K562 (cell line): Measurements from ENCODE around the gene PDGFC. TPM values are rescaled to one million over a fixed set of nuclear protein-coding genes. Genes with fewer than 3 reads are reported as not detected.

Source experiments
- ATAC-seq: fragments of 200-7000 bp; cut with Tn5 transposase; 3 replicates; pipeline ENCODE4 v1.9.1; 2020; ENCODE audit warnings: moderate library complexity
- BruUV-seq: library from RNA; stranded (reverse); fragments of 400-500 nt; replicated peaks from 2 replicates; lab custom pipeline; 2021; lab: Mats Ljungman, UMichigan
- CTCF ChIA-PET: fragments of 300-600 bp; formaldehyde crosslinking; extraction: SDS; loops from one replicate; lab custom pipeline; 2021; ENCODE audit warnings: low intra/inter-chr PET ratio; lab: Yijun Ruan, JAX
- POLR2A ChIA-PET: fragments of 300-600, 350-650 bp; sonication (Branson Sonifier 250); formaldehyde crosslinking; extraction: SDS; loops from one replicate; lab custom pipeline; 2021; ENCODE audit warnings: antibody characterized with exemption, inconsistent platforms; lab: Yijun Ruan, JAX
- DNase-seq, 4 experiments: peaks; one replicate each; pipeline versions ENCODE4 v3.0.0 to v3.0.0-alpha.2; 2011 to 2018; ENCODE audit warnings: low spot score in 3 of 4, mixed read lengths in 3 of 4; ENCODE audit errors: extremely low read depth in 1 of 4
- FAIRE-seq: peaks from 2 replicates; lab custom pipeline; 2011; peaks lifted over from hg19 to GRCh38; lab: Jason Lieb, UNC
- H2AFZ ChIP-seq: 2 replicates; pipeline ENCODE4 v1.6.0; 2011; ENCODE audit warnings: low read depth, low read length, control low read depth, inconsistent platforms
- H3K27ac ChIP-seq: fragments of 200-600 bp; 3 replicates; pipeline ENCODE4 v1.8.0; 2011; ENCODE audit warnings: low read depth, mild to moderate bottlenecking, control low read depth, inconsistent platforms, low read length, moderate library complexity, mixed read lengths; ENCODE audit errors: extremely low read depth
- H3K27me3 ChIP-seq, 2 experiments: fragments of 300-600 bp in 1 of 2; 2 replicates in 1 of 2; 3 replicates in 1 of 2; pipeline versions ENCODE4 v1.6.0 to v1.8.0; 2011; ENCODE audit warnings: inconsistent platforms in 2 of 2, low read length in 2 of 2, mild to moderate bottlenecking in 1 of 2, mixed read lengths in 1 of 2, moderate library complexity in 1 of 2; ENCODE audit not compliant: control insufficient read depth in 2 of 2, insufficient read depth in 2 of 2
- H3K36me3 ChIP-seq: fragments of 300-600 bp; 3 replicates; pipeline ENCODE4 v1.8.0; 2011; ENCODE audit warnings: mild to moderate bottlenecking, low read length, inconsistent platforms; ENCODE audit not compliant: control insufficient read depth, insufficient read depth
- H3K4me1 ChIP-seq, 2 experiments: fragments of 200-600 bp in 1 of 2; replicated peaks in 1 of 2; 2 replicates in 1 of 2; 3 replicates in 1 of 2; pipeline versions ENCODE4 v1.5.1 to v1.8.0; 2011; ENCODE audit warnings: inconsistent platforms in 2 of 2, low read length in 2 of 2, mild to moderate bottlenecking in 1 of 2, mixed read lengths in 1 of 2, moderate library complexity in 1 of 2; ENCODE audit not compliant: control insufficient read depth in 2 of 2, insufficient read depth in 2 of 2
- H3K4me2 ChIP-seq: 2 replicates; pipeline ENCODE4 v1.6.1; 2011; ENCODE audit warnings: low read length, control low read depth, inconsistent platforms, mixed read lengths; ENCODE audit not compliant: insufficient read depth
- H3K4me3 ChIP-seq: fragments of 200-600 bp; sonication (generic), shearing (Covaris generic); 2 replicates; pipeline ENCODE4 v1.5.1; 2016; ENCODE audit warnings: control low read depth, inconsistent platforms
- H3K79me2 ChIP-seq: fragments of 200-600 bp; 3 replicates; pipeline ENCODE4 v1.8.0; 2011; ENCODE audit warnings: low read length, inconsistent platforms; ENCODE audit not compliant: control insufficient read depth, insufficient read depth
- H3K9ac ChIP-seq, 2 experiments: 2 replicates each; pipeline versions ENCODE4 v1.6.0 to v1.6.1; 2011; ENCODE audit warnings: low read depth in 2 of 2, low read length in 2 of 2, control low read depth in 1 of 2, inconsistent platforms in 1 of 2, mild to moderate bottlenecking in 1 of 2, mixed read lengths in 1 of 2; ENCODE audit not compliant: insufficient read depth in 1 of 2
- H3K9me1 ChIP-seq: one replicate; pipeline ENCODE4 v1.6.0; 2011; ENCODE audit warnings: inconsistent platforms, mild to moderate bottlenecking, low read length, moderate library complexity; ENCODE audit not compliant: control insufficient read depth, insufficient read depth
- H3K9me3 ChIP-seq: replicated peaks from 2 replicates; pipeline ENCODE4 v1.5.1; 2011; ENCODE audit warnings: low read depth, low read length, inconsistent platforms; ENCODE audit not compliant: control insufficient read depth, insufficient read depth
- H4K20me1 ChIP-seq: replicated peaks from 2 replicates; pipeline ENCODE4 v1.6.1; 2011; ENCODE audit warnings: low read length, inconsistent platforms, mixed read lengths; ENCODE audit not compliant: control insufficient read depth, insufficient read depth
- BRD4 ChIP-seq: fragments of 200-600 bp; sonication (generic); IDR thresholded peaks from 2 replicates; pipeline ENCODE4 v1.6.1; 2017; ENCODE audit warnings: inconsistent platforms
- MECOM ChIP-seq: fragments of 250-450 bp; sonication (Bioruptor Pico); IDR thresholded peaks from 2 replicates; pipeline ENCODE4 v1.8.0; 2022; ENCODE audit warnings: inconsistent platforms
- ZNF79 ChIP-seq: fragments of 250-450 bp; sonication (Bioruptor Pico); IDR thresholded peaks from 2 replicates; pipeline ENCODE4 v1.4.0; 2020; ENCODE audit warnings: low read depth, mild to moderate bottlenecking, moderate library complexity
- WGBS: fragments of 100-300 bp; shearing (Covaris generic); methylation state at CpG from one replicate; pipeline ENCODE4 v1.1.6; 2016; ENCODE audit warnings: low coverage, mixed read lengths; ENCODE audit not compliant: insufficient coverage; ENCODE audit errors: missing lambda C conversion rate; 5-methylcytosine and 5-hydroxymethylcytosine counted together
- in situ Hi-C: fragments of 300-500 bp; cut with MboI; formaldehyde crosslinking; loops from 4 replicates; pipeline ENCODE4 v1.15.0; 2018; ENCODE audit warnings: inconsistent platforms, mixed read lengths
- intact Hi-C: fragments of 100-400 bp; cut with micrococcal nuclease; formaldehyde crosslinking; loops from 2 replicates; pipeline ENCODE4 v1.14.2; 2022
- polyA plus RNA-seq, 8 experiments: library from polyadenylated mRNA; depleted of rRNA in 4 of 8; stranded (reverse) in 5 of 8; unstranded in 3 of 8; fragments of >200 nt; fragmentation: Nextera tagmentation in 2 of 8; fragmentation: Illumina TruSeq in 1 of 8; extraction: Ambion mirVana in 2 of 8; extraction: Trizol in 1 of 8; gene quantifications; 2 replicates each; pipeline versions ENCODE4 v1.2.1 to v1.2.3, GENCODE V29; 2011 to 2014; ENCODE audit warnings: inconsistent platforms in 1 of 8, missing spikeins in 1 of 8
- total RNA-seq, 7 experiments: library from RNA; depleted of rRNA in 6 of 7; stranded (reverse); fragments of >200 nt in 6 of 7; fragmentation: Illumina TruSeq in 2 of 7; extraction: Trizol in 2 of 7; gene quantifications; 2 replicates each; pipeline versions ENCODE4 v1.2.1 to v1.2.3, GENCODE V29; 2011 to 2021; ENCODE audit warnings: low replicate concordance in 1 of 7
- TF ChIP-seq, protein P1 (sequence below): sonication (generic); formaldehyde crosslinking; IDR thresholded peaks from 2 replicates; pipeline ENCODE4 v1.4.0; 2020; ENCODE audit warnings: mild to moderate bottlenecking, missing genetic modification reagents
- TF ChIP-seq, protein P2 (sequence below): sonication (generic); formaldehyde crosslinking; IDR thresholded peaks from 2 replicates; pipeline ENCODE4 v1.8.0; 2022; ENCODE audit warnings: mild to moderate bottlenecking, missing genetic modification reagents

PDGFC gene
- total and polyA plus RNA-seq, 9 of the 15 experiments (the other 6 are each of a cell fraction or from before 2014, with no cell fraction given): not detected

DNA sequence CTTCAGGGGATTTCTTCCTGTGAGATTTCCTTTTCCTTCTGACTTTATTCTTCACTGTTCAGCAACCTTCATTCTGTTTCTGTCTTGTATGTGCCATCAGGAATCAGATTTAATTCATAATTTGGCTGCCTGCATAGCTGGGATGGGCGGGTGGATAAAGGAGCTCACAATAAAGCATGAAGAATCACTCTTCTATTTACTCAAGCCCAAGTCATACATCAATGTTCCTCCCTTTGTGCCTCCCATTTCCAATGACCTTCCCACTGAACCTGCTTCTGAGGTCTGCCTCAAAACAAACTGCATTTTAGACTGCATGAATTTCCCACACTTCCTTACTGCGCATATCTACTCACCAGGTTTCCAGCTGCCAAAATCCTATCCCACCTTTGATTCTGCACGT is 14.0 kb downstream of the PDGFC start:
- H2AFZ ChIP-seq: no peak overlapping the region
- WGBS: 0% methylated on average over 3 of the region's 3 CpGs
- no peak overlapping the region for H3K4me2 ChIP-seq
- ATAC-seq: no peak
- in situ Hi-C loops: no loop called here
- TF ChIP-seq ZNF79: no peak
- no peak for TF ChIP-seq MECOM (CRISPR knock-in tag)
- no peak for TF ChIP-seq BRD4
- TF ChIP-seq, protein P1, sequence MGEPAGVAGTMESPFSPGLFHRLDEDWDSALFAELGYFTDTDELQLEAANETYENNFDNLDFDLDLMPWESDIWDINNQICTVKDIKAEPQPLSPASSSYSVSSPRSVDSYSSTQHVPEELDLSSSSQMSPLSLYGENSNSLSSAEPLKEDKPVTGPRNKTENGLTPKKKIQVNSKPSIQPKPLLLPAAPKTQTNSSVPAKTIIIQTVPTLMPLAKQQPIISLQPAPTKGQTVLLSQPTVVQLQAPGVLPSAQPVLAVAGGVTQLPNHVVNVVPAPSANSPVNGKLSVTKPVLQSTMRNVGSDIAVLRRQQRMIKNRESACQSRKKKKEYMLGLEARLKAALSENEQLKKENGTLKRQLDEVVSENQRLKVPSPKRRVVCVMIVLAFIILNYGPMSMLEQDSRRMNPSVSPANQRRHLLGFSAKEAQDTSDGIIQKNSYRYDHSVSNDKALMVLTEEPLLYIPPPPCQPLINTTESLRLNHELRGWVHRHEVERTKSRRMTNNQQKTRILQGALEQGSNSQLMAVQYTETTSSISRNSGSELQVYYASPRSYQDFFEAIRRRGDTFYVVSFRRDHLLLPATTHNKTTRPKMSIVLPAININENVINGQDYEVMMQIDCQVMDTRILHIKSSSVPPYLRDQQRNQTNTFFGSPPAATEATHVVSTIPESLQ (CRISPR knock-in tag): no peak
- TF ChIP-seq, protein P2, sequence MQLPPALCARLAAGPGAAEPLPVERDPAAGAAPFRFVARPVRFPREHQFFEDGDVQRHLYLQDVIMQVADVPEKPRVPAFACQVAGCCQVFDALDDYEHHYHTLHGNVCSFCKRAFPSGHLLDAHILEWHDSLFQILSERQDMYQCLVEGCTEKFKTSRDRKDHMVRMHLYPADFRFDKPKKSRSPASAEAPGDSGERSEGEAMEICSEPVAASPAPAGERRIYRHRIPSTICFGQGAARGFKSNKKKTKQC (CRISPR knock-in tag): no peak
- ChIA-PET CTCF (no interaction called here), POLR2A (no interaction called here)
- no peaks in the 10 kb centered on the region for H3K79me2 ChIP-seq
- H3K9me1 ChIP-seq: no peaks in the 10 kb centered on the region
- H3K36me3 ChIP-seq: no peaks in the 10 kb centered on the region
- BruUV-seq: no TSS peak
- no peaks in the 10 kb centered on the region for H4K20me1 ChIP-seq
- no peaks in the 10 kb centered on the region for H3K27me3 ChIP-seq
- H3K9me3 ChIP-seq: no peaks in the 10 kb centered on the region
- no peak for FAIRE-seq
- no peak for DNase-seq
- no peak overlapping the region for H3K9ac ChIP-seq
- intact Hi-C loops: no loop called here
- H3K4me1 ChIP-seq: no peaks in the 10 kb centered on the region
- H3K27ac ChIP-seq: no peak overlapping the region
- H3K4me3 ChIP-seq: no peak overlapping the region
